GM12873 (cell line): ENCODE results near the gene PIWIL4.
A peak's percentile ranks its signal among the peaks of the same experiment; 100 is the strongest.

Experiments used
- CTCF ChIP-seq: IDR thresholded peaks from 2 replicates; pipeline ENCODE4 v1.5.1; 2012; ENCODE audit warnings: low read depth, mild to moderate bottlenecking, moderate library complexity, low read length, control low read depth; ENCODE audit not compliant: insufficient read depth; ENCODE audit errors: missing control alignments

PIWIL4 gene

GRCh38 chr11:94543695-94544645, 23.2 kb upstream of the PIWIL4 start, which contains the start of gene FUT4:
Gene FUT4, plus strand, starts transcription at chr11:94543921. Its CDS starts 213 bp downstream, at chr11:94544134.
- peak; percentile 5 for TF ChIP-seq CTCF

- TF ChIP-seq CTCF: no peak
Measured at GRCh38 chr11:94544646-94545263, 22.4 kb upstream of the PIWIL4 start.

- no peak for TF ChIP-seq CTCF
Measured at GRCh38 chr11:94545264-94546161, 21.7 kb upstream of the PIWIL4 start.

GRCh38 chr11:94546162-94546470, 21.1 kb upstream of the PIWIL4 start:
- no peak for TF ChIP-seq CTCF

DNA sequence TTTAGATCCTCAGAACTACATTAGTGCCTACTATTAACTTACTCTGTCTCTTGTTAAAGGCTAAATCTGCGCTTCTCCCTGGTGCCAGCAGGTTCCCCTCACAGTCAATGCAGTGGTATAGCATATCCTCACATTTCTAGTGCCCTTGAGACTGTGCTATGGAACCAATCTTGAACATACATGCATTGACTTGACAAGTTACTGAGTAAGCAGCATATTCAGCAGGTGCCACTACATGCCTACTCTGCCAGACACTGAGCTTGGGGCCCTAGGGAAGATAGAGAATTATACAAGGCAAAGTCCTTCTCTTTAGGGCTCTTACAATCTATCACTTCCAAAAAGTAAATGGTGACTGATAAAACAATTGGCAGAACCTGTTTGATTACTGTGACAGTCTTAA, 20.3 kb upstream of the PIWIL4 start:
- no peak for TF ChIP-seq CTCF

- TF ChIP-seq CTCF: no peak
Measured at GRCh38 chr11:94549146-94549545, 18.0 kb upstream of the PIWIL4 start.
